ENCODE results near the gene COQ4.

The COQ4 gene

DNA sequence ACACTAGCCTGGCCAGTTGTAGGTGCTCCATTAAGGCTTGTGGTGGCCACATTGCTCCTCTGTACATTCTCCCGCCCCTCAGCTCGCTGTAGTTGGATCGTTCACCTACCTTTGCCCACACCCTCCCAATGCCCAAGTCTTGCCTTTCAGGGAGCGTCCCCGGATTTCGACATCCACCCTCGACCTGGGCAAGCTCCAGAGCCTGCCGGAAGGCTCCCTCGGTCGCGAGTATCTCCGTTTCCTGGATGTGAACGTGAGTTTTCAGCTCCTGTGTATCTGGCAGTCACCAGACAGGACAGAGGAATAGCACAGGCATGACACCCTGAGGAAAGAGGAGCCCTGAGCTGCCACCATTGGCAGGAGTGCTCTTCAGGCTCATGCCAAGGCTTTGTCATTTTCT, 3.0 kb downstream of the COQ4 start:
- H3K14ac ChIP-seq (ENCODE audit: low read length), result no peak overlapping the region
- no peak overlapping the region for H3K18ac ChIP-seq (ENCODE audit: low read length)
- peaks cover 4% of the 10 kb centered on the region for H3K79me1 ChIP-seq (ENCODE audit: low read depth, low read length)
- no CpG with 5 or more reads among the region's 13 CpGs for WGBS, 2 donors (ENCODE audit: extremely low coverage in 2 of 2, insufficient read length in 2 of 2, insufficient replicate concordance in 1 of 2)
- H3K36me3 ChIP-seq (replicated peaks in 1 of 2; ENCODE audit: control insufficient read depth in 2 of 2, insufficient read depth in 2 of 2, low read length in 2 of 2), result peaks cover 23 to 63% of the 10 kb centered on the region in 2 donors
- no peak overlapping the region for H3K9ac ChIP-seq (ENCODE audit: low read depth, low read length, poor library complexity)
- no peak overlapping the region for H3K27ac ChIP-seq (replicated peaks; ENCODE audit: low read length)
- no peak overlapping the region for H3K4me2 ChIP-seq (ENCODE audit: insufficient read depth, low read length, poor library complexity, severe bottlenecking)
- no peak overlapping the region for H4K8ac ChIP-seq (ENCODE audit: low read depth, low read length)
- H2BK15ac ChIP-seq (ENCODE audit: low read length), result no peak overlapping the region
- H2BK120ac ChIP-seq (ENCODE audit: low read depth, low read length), result no peak overlapping the region
- no peak overlapping the region for H2AK5ac ChIP-seq (ENCODE audit: low read depth, low read length)
- H2AFZ ChIP-seq (ENCODE audit: low read length), result no peak overlapping the region
- H4K91ac ChIP-seq (ENCODE audit: low read depth, low read length, poor library complexity), result no peak overlapping the region
- H3K27me3 ChIP-seq (ENCODE audit: control insufficient read depth in 3 of 3, insufficient read depth in 3 of 3, low read depth in 1 of 3, low read length in 3 of 3), result no peaks in the 10 kb centered on the region
- no peak overlapping the region for H2BK12ac ChIP-seq (ENCODE audit: low read length)
- H3K9me3 ChIP-seq (replicated peaks in 1 of 2; ENCODE audit: control insufficient read depth in 2 of 2, insufficient read depth in 1 of 2, low read depth in 1 of 2, low read length in 2 of 2), result peaks cover 0 to 1% of the 10 kb centered on the region in 2 donors
- H3K23ac ChIP-seq (ENCODE audit: low read depth, low read length, poor library complexity), result no peak overlapping the region
- H3K4me1 ChIP-seq (ENCODE audit: control insufficient read depth in 2 of 2, insufficient read depth in 1 of 2, low read depth in 1 of 2, low read length in 2 of 2), result peaks cover 5 to 9% of the 10 kb centered on the region in 2 donors
- no peak overlapping the region for H3K4me3 ChIP-seq (ENCODE audit: low read length in 2 of 2)
- no peak for DNase-seq (ENCODE audit: low spot score)
- H2BK5ac ChIP-seq (ENCODE audit: low read length), result no peak overlapping the region
- no peak overlapping the region for H3K4ac ChIP-seq (ENCODE audit: low read length)

DNA sequence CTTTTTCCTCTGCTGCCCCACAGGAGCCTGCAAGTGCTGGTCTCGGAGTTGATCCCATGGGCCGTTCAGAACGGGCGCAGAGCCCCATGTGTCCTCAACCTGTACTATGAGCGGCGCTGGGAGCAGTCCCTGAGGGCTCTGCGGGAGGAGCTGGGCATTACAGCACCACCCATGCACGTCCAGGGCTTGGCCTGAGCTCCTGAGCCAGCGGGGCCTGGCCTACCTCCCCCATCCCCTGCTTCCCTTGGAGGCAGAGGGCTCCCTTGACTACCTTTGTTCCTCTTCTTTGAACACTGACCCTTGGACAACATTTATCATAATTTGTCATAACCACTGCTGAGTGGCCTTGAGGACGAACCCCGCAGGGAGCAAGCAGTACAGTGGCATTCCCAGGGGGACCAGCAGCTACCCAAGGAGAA, 10.8 kb downstream of the COQ4 start:
- H3K79me1 ChIP-seq (ENCODE audit: low read depth, low read length), result no peaks in the 10 kb centered on the region
- H3K18ac ChIP-seq (ENCODE audit: low read length), result no peak overlapping the region
- no peak overlapping the region for H3K9ac ChIP-seq (ENCODE audit: low read depth, low read length, poor library complexity)
- H3K4me2 ChIP-seq (ENCODE audit: insufficient read depth, low read length, poor library complexity, severe bottlenecking), result no peak overlapping the region
- H3K4me1 ChIP-seq (ENCODE audit: control insufficient read depth in 2 of 2, insufficient read depth in 1 of 2, low read depth in 1 of 2, low read length in 2 of 2), result no peaks in the 10 kb centered on the region
- no peak overlapping the region for H3K14ac ChIP-seq (ENCODE audit: low read length)
- H3K4ac ChIP-seq (ENCODE audit: low read length), result no peak overlapping the region
- peaks cover 0 to 1% of the 10 kb centered on the region in 2 donors for H3K9me3 ChIP-seq (replicated peaks in 1 of 2; ENCODE audit: control insufficient read depth in 2 of 2, insufficient read depth in 1 of 2, low read depth in 1 of 2, low read length in 2 of 2)
- no peak overlapping the region for H3K27ac ChIP-seq (replicated peaks; ENCODE audit: low read length)
- H2AK5ac ChIP-seq (ENCODE audit: low read depth, low read length), result no peak overlapping the region
- no peaks in the 10 kb centered on the region for H3K27me3 ChIP-seq (ENCODE audit: control insufficient read depth in 3 of 3, insufficient read depth in 3 of 3, low read depth in 1 of 3, low read length in 3 of 3)
- no peak overlapping the region for H3K4me3 ChIP-seq (ENCODE audit: low read length in 2 of 2)
- no peak overlapping the region for H2AFZ ChIP-seq (ENCODE audit: low read length)
- no peak overlapping the region for H4K91ac ChIP-seq (ENCODE audit: low read depth, low read length, poor library complexity)
- no CpG with 5 or more reads among the region's 11 CpGs for WGBS, 2 donors (ENCODE audit: extremely low coverage in 2 of 2, insufficient read length in 2 of 2, insufficient replicate concordance in 1 of 2)
- DNase-seq (ENCODE audit: low spot score), result no peak
- peak overlapping the region; percentile 30 for H2BK120ac ChIP-seq (ENCODE audit: low read depth, low read length)
- no peak overlapping the region for H3K23ac ChIP-seq (ENCODE audit: low read depth, low read length, poor library complexity)
- peaks cover 8 to 50% of the 10 kb centered on the region in 2 donors for H3K36me3 ChIP-seq (replicated peaks in 1 of 2; ENCODE audit: control insufficient read depth in 2 of 2, insufficient read depth in 2 of 2, low read length in 2 of 2)
- no peak overlapping the region for H2BK15ac ChIP-seq (ENCODE audit: low read length)
- no peak overlapping the region for H2BK12ac ChIP-seq (ENCODE audit: low read length)
- H4K8ac ChIP-seq (ENCODE audit: low read depth, low read length), result peak overlapping the region; percentile 48
- no peak overlapping the region for H2BK5ac ChIP-seq (ENCODE audit: low read length)

DNA sequence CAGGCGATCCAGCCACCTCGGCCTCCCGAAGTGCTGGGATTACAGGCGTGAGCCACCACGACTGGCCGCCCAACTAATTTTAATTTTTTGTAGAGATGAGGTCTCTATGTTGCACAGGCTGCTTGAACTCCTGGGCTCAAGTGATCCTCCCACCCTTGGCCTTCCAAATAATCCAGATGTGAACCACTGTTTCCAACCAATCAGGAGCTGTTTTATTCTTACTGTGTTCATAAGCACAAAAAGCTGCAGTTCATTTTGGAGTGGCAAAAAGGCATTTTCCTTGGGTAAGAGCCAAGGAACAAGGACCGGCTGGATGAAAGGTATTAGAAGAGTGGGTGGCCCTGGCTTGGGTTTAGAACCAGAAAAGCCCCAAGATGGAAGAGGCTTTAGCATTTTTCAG, 12.5 kb downstream of the COQ4 start:
- Histone ChIP-seq H2BK120ac (ENCODE audit: low read depth, low read length) (no peak overlapping the region), H3K27ac (replicated peaks; ENCODE audit: low read length) (no peak overlapping the region), H3K4ac (ENCODE audit: low read length) (no peak overlapping the region), H3K36me3 (replicated peaks in 1 of 2; ENCODE audit: control insufficient read depth in 2 of 2, insufficient read depth in 2 of 2, low read length in 2 of 2) (peaks cover 3 to 37% of the 10 kb centered on the region in 2 donors), H3K79me1 (ENCODE audit: low read depth, low read length) (no peaks in the 10 kb centered on the region), H3K27me3 (ENCODE audit: control insufficient read depth in 3 of 3, insufficient read depth in 3 of 3, low read depth in 1 of 3, low read length in 3 of 3) (no peaks in the 10 kb centered on the region), H3K4me1 (ENCODE audit: control insufficient read depth in 2 of 2, insufficient read depth in 1 of 2, low read depth in 1 of 2, low read length in 2 of 2) (no peaks in the 10 kb centered on the region), H3K9ac (ENCODE audit: low read depth, low read length, poor library complexity) (no peak overlapping the region), H2BK5ac (ENCODE audit: low read length) (no peak overlapping the region), H4K8ac (ENCODE audit: low read depth, low read length) (no peak overlapping the region), H4K91ac (ENCODE audit: low read depth, low read length, poor library complexity) (no peak overlapping the region), H3K14ac (ENCODE audit: low read length) (no peak overlapping the region), H2AFZ (ENCODE audit: low read length) (no peak overlapping the region), H2BK12ac (ENCODE audit: low read length) (no peak overlapping the region), H2AK5ac (ENCODE audit: low read depth, low read length) (no peak overlapping the region), H2BK15ac (ENCODE audit: low read length) (no peak overlapping the region), H3K4me2 (ENCODE audit: insufficient read depth, low read length, poor library complexity, severe bottlenecking) (no peak overlapping the region), H3K4me3 (ENCODE audit: low read length in 2 of 2) (no peak overlapping the region), H3K23ac (ENCODE audit: low read depth, low read length, poor library complexity) (no peak overlapping the region), H3K9me3 (replicated peaks in 1 of 2; ENCODE audit: control insufficient read depth in 2 of 2, insufficient read depth in 1 of 2, low read depth in 1 of 2, low read length in 2 of 2) (no peaks in the 10 kb centered on the region), H3K18ac (ENCODE audit: low read length) (no peak overlapping the region)
- no CpG with 5 or more reads among the region's 7 CpGs for WGBS, 2 donors (ENCODE audit: extremely low coverage in 2 of 2, insufficient read length in 2 of 2, insufficient replicate concordance in 1 of 2)
- DNase-seq (ENCODE audit: low spot score), result no peak

DNA sequence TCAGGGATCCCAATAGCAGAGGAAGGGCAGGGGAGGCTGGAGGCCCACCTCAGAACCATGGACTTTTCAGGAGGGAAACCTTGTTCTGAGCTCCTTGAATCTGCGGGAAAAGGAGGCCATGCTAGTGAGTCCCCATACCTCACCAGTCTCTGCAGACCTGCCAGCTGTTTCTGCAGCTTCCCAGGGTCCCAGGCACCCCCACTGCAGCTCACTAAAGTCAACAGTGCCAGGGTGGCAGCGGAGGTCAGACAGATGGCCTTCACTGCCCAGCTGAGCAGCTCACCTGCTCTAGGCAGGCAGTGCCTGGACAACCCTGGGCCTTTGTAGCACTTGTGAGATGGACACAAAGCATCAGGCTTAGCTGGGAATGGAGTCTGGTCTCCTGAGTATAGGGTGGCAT, 13.3 kb downstream of the COQ4 start:
- no peak for DNase-seq (ENCODE audit: low spot score)
- Histone ChIP-seq H3K9me3 (replicated peaks in 1 of 2; ENCODE audit: control insufficient read depth in 2 of 2, insufficient read depth in 1 of 2, low read depth in 1 of 2, low read length in 2 of 2) (no peaks in the 10 kb centered on the region), H2BK120ac (ENCODE audit: low read depth, low read length) (no peak overlapping the region), H2BK12ac (ENCODE audit: low read length) (no peak overlapping the region), H4K91ac (ENCODE audit: low read depth, low read length, poor library complexity) (no peak overlapping the region), H2AK5ac (ENCODE audit: low read depth, low read length) (no peak overlapping the region), H3K27ac (replicated peaks; ENCODE audit: low read length) (no peak overlapping the region), H2BK15ac (ENCODE audit: low read length) (no peak overlapping the region), H3K9ac (ENCODE audit: low read depth, low read length, poor library complexity) (no peak overlapping the region), H3K27me3 (ENCODE audit: control insufficient read depth in 3 of 3, insufficient read depth in 3 of 3, low read depth in 1 of 3, low read length in 3 of 3) (peaks cover 0 to 3% (median 2%) of the 10 kb centered on the region in 3 experiments), H3K18ac (ENCODE audit: low read length) (no peak overlapping the region), H3K23ac (ENCODE audit: low read depth, low read length, poor library complexity) (no peak overlapping the region), H3K4me1 (ENCODE audit: control insufficient read depth in 2 of 2, insufficient read depth in 1 of 2, low read depth in 1 of 2, low read length in 2 of 2) (peaks cover 0 to 3% of the 10 kb centered on the region in 2 donors), H3K14ac (ENCODE audit: low read length) (no peak overlapping the region), H2BK5ac (ENCODE audit: low read length) (no peak overlapping the region), H3K79me1 (ENCODE audit: low read depth, low read length) (no peaks in the 10 kb centered on the region), H3K36me3 (replicated peaks in 1 of 2; ENCODE audit: control insufficient read depth in 2 of 2, insufficient read depth in 2 of 2, low read length in 2 of 2) (peaks cover 3 to 37% of the 10 kb centered on the region in 2 donors), H3K4me3 (ENCODE audit: low read length in 2 of 2) (no peak overlapping the region), H3K4ac (ENCODE audit: low read length) (no peak overlapping the region), H2AFZ (ENCODE audit: low read length) (no peak overlapping the region), H3K4me2 (ENCODE audit: insufficient read depth, low read length, poor library complexity, severe bottlenecking) (no peak overlapping the region), H4K8ac (ENCODE audit: low read depth, low read length) (no peak overlapping the region)
- no CpG with 5 or more reads among the region's 2 CpGs for WGBS, 2 donors (ENCODE audit: extremely low coverage in 2 of 2, insufficient read length in 2 of 2, insufficient replicate concordance in 1 of 2)

Data from neuronal stem cell (in vitro differentiated cells).